OCI-LY1 (cell line): ENCODE data around the gene FOXS1.

ENCODE experiments used
- EZH2 ChIP-seq: fragments of 200-600 bp; sonication (generic), shearing (Covaris generic); IDR thresholded peaks from 2 replicates; pipeline ENCODE4 v1.8.0; 2017; ENCODE audit warnings: borderline replicate concordance, mixed run types, mild to moderate bottlenecking, antibody characterized with exemption, low read length, moderate library complexity, mixed read lengths
- TF ChIP-seq, protein P1 (sequence below): fragments of 200-600 bp; sonication (generic), shearing (Covaris generic); IDR thresholded peaks from 2 replicates; pipeline ENCODE4 v1.5.1; 2017; ENCODE audit warnings: mild to moderate bottlenecking, antibody characterized with exemption, low read length, moderate library complexity, mixed read lengths

DNA sequence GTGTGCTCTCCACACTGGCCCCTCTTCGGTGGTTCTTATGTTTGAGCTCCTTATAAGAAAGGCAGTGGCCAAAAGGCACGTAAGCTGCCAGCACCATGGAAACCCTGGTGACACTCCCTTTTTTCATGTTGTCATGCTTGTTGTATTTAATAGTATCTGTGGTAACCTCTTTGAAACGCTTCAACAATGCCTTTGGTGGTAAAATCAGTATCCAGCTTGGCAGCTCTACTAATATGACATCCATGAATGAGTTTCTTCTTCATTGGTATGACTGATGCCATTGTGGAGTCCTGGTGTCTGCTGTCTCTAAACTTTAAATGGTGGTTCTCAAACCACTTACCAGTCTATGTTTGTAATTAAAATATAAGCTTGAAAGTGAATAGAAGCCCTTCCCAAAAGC is 36.9 kb downstream of the FOXS1 start:
- TF ChIP-seq, protein P1, sequence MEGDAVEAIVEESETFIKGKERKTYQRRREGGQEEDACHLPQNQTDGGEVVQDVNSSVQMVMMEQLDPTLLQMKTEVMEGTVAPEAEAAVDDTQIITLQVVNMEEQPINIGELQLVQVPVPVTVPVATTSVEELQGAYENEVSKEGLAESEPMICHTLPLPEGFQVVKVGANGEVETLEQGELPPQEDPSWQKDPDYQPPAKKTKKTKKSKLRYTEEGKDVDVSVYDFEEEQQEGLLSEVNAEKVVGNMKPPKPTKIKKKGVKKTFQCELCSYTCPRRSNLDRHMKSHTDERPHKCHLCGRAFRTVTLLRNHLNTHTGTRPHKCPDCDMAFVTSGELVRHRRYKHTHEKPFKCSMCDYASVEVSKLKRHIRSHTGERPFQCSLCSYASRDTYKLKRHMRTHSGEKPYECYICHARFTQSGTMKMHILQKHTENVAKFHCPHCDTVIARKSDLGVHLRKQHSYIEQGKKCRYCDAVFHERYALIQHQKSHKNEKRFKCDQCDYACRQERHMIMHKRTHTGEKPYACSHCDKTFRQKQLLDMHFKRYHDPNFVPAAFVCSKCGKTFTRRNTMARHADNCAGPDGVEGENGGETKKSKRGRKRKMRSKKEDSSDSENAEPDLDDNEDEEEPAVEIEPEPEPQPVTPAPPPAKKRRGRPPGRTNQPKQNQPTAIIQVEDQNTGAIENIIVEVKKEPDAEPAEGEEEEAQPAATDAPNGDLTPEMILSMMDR, result no peak
- no peak for TF ChIP-seq EZH2
